HepG2 (cell line): ENCODE results near the gene FNDC4. TPM values are rescaled to one million over a fixed set of nuclear protein-coding genes. Genes with fewer than 3 reads are reported as not detected.
A peak's percentile ranks its signal among the peaks of the same experiment; 100 is the strongest.

Experiments
- ATAC-seq: fragments of 200-7000 bp; cut with Tn5 transposase; 3 replicates; pipeline ENCODE4 v1.9.1; 2020; ENCODE audit warnings: mild to moderate bottlenecking, moderate library complexity
- BruUV-seq: library from RNA; stranded (reverse); fragments of 400-500 nt; replicated peaks from 2 replicates; lab custom pipeline; 2021; lab: Mats Ljungman, UMichigan
- CTCF ChIA-PET: fragments of 300-600 bp; formaldehyde crosslinking; extraction: SDS; loops from one replicate; lab custom pipeline; 2021; ENCODE audit warnings: low total read pairs, inconsistent platforms, low intra/inter-chr PET ratio; lab: Yijun Ruan, JAX
- POLR2A ChIA-PET: fragments of 350-600 bp; sonication (Branson Sonifier 250); formaldehyde crosslinking; loops from one replicate; lab custom pipeline; 2020; ENCODE audit warnings: antibody characterized with exemption, inconsistent platforms; lab: Yijun Ruan, JAX
- DNase-seq: peaks from one replicate; pipeline ENCODE4 v3.0.0-alpha.2; 2015; ENCODE audit warnings: low spot score
- FAIRE-seq: peaks from 3 replicates; lab custom pipeline; 2011; peaks lifted over from hg19 to GRCh38; lab: Jason Lieb, UNC
- H2AFZ ChIP-seq: one replicate; pipeline ENCODE4 v1.6.1; 2011; ENCODE audit warnings: low read length, inconsistent platforms
- H3K27ac ChIP-seq: fragments of 300-600 bp; 3 replicates; pipeline ENCODE4 v1.8.0; 2011; ENCODE audit warnings: mixed run types, mild to moderate bottlenecking, mixed read lengths, low read length, inconsistent platforms; ENCODE audit not compliant: insufficient read depth; ENCODE audit errors: extremely low read length
- H3K27me3 ChIP-seq, 2 experiments: fragments of 200-600 bp in 1 of 2; 2 replicates in 1 of 2; 3 replicates in 1 of 2; pipeline versions ENCODE4 v1.6.0 to v1.8.0; 2011; ENCODE audit warnings: low read length in 2 of 2, mild to moderate bottlenecking in 2 of 2, moderate library complexity in 2 of 2, inconsistent platforms in 1 of 2; ENCODE audit not compliant: insufficient read depth in 2 of 2, control insufficient read depth in 1 of 2
- H3K36me3 ChIP-seq, 2 experiments: fragments of 200-600 bp in 1 of 2; replicated peaks in 1 of 2; 2 replicates in 1 of 2; 3 replicates in 1 of 2; pipeline versions ENCODE4 v1.5.1 to v1.8.0; 2011; ENCODE audit warnings: low read length in 2 of 2, inconsistent platforms in 1 of 2; ENCODE audit not compliant: insufficient read depth in 2 of 2, control insufficient read depth in 1 of 2
- H3K4me1 ChIP-seq: 2 replicates; pipeline ENCODE4 v1.5.1; 2012; ENCODE audit warnings: low read length, inconsistent platforms; ENCODE audit not compliant: insufficient read depth
- H3K4me2 ChIP-seq: 2 replicates; pipeline ENCODE4 v1.6.0; 2011; ENCODE audit warnings: low read depth, low read length, inconsistent platforms
- H3K4me3 ChIP-seq, 3 experiments: fragments of 200-600 bp in 1 of 3; sonication (generic), shearing (Covaris generic) in 1 of 3; replicated peaks in 1 of 3; 2 replicates each; pipeline ENCODE4 v1.5.1; 2011 to 2016; ENCODE audit warnings: low read length in 3 of 3, inconsistent platforms in 2 of 3, low read depth in 2 of 3, mild to moderate bottlenecking in 2 of 3, control low read depth in 1 of 3, mixed read lengths in 1 of 3; ENCODE audit not compliant: insufficient read depth in 1 of 3
- H3K79me2 ChIP-seq: one replicate; pipeline ENCODE4 v1.6.1; 2011; ENCODE audit warnings: low read length, inconsistent platforms; ENCODE audit not compliant: insufficient read depth
- H3K9ac ChIP-seq: 2 replicates; pipeline ENCODE4 v1.6.0; 2011; ENCODE audit warnings: mild to moderate bottlenecking, low read depth, low read length, inconsistent platforms; ENCODE audit not compliant: insufficient read depth
- H3K9me3 ChIP-seq: 2 replicates; pipeline ENCODE4 v1.5.1; 2012; ENCODE audit warnings: mild to moderate bottlenecking, low read length
- H4K20me1 ChIP-seq: 2 replicates; pipeline ENCODE4 v1.6.0; 2011; ENCODE audit warnings: inconsistent platforms, mild to moderate bottlenecking, low read length, moderate library complexity; ENCODE audit not compliant: insufficient read depth
- FOSL2 ChIP-seq: sonication (generic); formaldehyde crosslinking; IDR thresholded peaks from 2 replicates; pipeline ENCODE4 v1.4.0; 2020; ENCODE audit warnings: missing genetic modification reagents
- NAIF1 ChIP-seq: sonication (generic); formaldehyde crosslinking; IDR thresholded peaks from 2 replicates; pipeline ENCODE4 v1.5.0; 2020; ENCODE audit warnings: mild to moderate bottlenecking, missing genetic modification reagents, borderline replicate concordance
- NFE2L2 ChIP-seq: fragments of 150-350 bp; IDR thresholded peaks from 2 replicates; pipeline ENCODE4 v1.6.1; 2014; ENCODE audit warnings: low read length
- PAXIP1 ChIP-seq: sonication (generic); formaldehyde crosslinking; conservative IDR thresholded peaks from 2 replicates; pipeline ENCODE4 v1.4.0; 2020; ENCODE audit warnings: mild to moderate bottlenecking, missing genetic modification reagents, moderate library complexity
- ZNF839 ChIP-seq: sonication (generic); formaldehyde crosslinking; IDR thresholded peaks from 2 replicates; pipeline ENCODE4 v1.4.0; 2020; ENCODE audit warnings: missing genetic modification reagents, mild to moderate bottlenecking, borderline replicate concordance
- WGBS: methylation state at CpG from one replicate; pipeline ENCODE4 v1.1.6; 2017; ENCODE audit warnings: low lambda C conversion rate; 5-methylcytosine and 5-hydroxymethylcytosine counted together
- in situ Hi-C: cut with HindIII; loops from 2 replicates; pipeline ENCODE4 v1.10.0; 2017; ENCODE audit warnings: low pct_unique_long_range_greater_than_20kb; ENCODE audit not compliant: extremely low pct_ligation_motif_present
- intact Hi-C: fragments of 100-400 bp; cut with micrococcal nuclease; formaldehyde crosslinking; loops from one replicate; pipeline ENCODE4 v1.10.0; 2022; ENCODE audit not compliant: unreplicated experiment
- polyA plus RNA-seq, 8 experiments: library from polyadenylated mRNA; depleted of rRNA in 3 of 8; stranded (reverse) in 7 of 8; unstranded in 1 of 8; fragments of >200 nt; fragmentation: Illumina TruSeq in 4 of 8; extraction: Trizol in 4 of 8; gene quantifications; 2 replicates each; pipeline versions ENCODE4 v1.2.1 to v1.2.3, GENCODE V29; 2011 to 2016; ENCODE audit warnings: low read depth in 4 of 8, missing spikeins in 1 of 8, mixed read lengths in 1 of 8; ENCODE audit not compliant: insufficient read depth in 1 of 8
- total RNA-seq, 5 experiments: library from RNA; depleted of rRNA; stranded (reverse); fragments of >200 nt; fragmentation: Illumina TruSeq; extraction: Trizol; gene quantifications; 2 replicates each; pipeline ENCODE4 v1.2.3, GENCODE V29; 2016; ENCODE audit warnings: low read depth in 1 of 5

The FNDC4 gene
- total and polyA plus RNA-seq, 2 of the 13 experiments (the other 11 are each of a cell fraction or from before 2014, with no cell fraction given), result 9.0 to 17.4 TPM

- TF ChIP-seq NAIF1 (CRISPR knock-in tag), result no peak
- TF ChIP-seq ZNF839 (CRISPR knock-in tag), result no peak
- peak; percentile 83 for TF ChIP-seq PAXIP1 (CRISPR knock-in tag)
- TF ChIP-seq, all 625 proteins: peak for 95
These were observed 23.2 kb upstream of the FNDC4 start (continued) for GRCh38 chr2:27518113-27518781.

GRCh38 chr2:27509326-27509725 lies 14.3 kb upstream of the FNDC4 start:
- no peak overlapping the region for H3K4me2 ChIP-seq
- ATAC-seq (no peak), FAIRE-seq (no peak), DNase-seq (no peak)
- no peak for TF ChIP-seq FOSL2 (CRISPR knock-in tag)
- TF ChIP-seq NFE2L2, result 0 out of 2 replicates have a peak, but pooled peaks have one; percentile 47
- no peaks in the 10 kb centered on the region for H3K27me3 ChIP-seq
- in situ Hi-C loops, result no loop called here
- H3K27ac ChIP-seq, result no peak overlapping the region
- 86% methylated on average over 6 of the region's 6 CpGs for WGBS
- no peak overlapping the region for H2AFZ ChIP-seq
- CTCF ChIA-PET, result no interaction called here
- H3K4me3 ChIP-seq, result no peak overlapping the region
- intact Hi-C loops, result no loop called here
- no peaks in the 10 kb centered on the region for H3K79me2 ChIP-seq
- no peak overlapping the region for H3K9ac ChIP-seq
- no peaks in the 10 kb centered on the region for H3K9me3 ChIP-seq
- H3K36me3 ChIP-seq, result no peaks in the 10 kb centered on the region; a peak in 1 of 5 replicates
- POLR2A ChIA-PET, result no interaction called here
- H3K4me1 ChIP-seq, result peaks cover 15% of the 10 kb centered on the region
- H4K20me1 ChIP-seq, result no peaks in the 10 kb centered on the region
- no TSS peak for BruUV-seq
